22Rv1 (cell line): ENCODE results near the gene USH2A.

Experiments
- CTCF ChIP-seq: fragments of 450-650 bp; IDR thresholded peaks from 2 replicates; pipeline ENCODE4 v1.5.1; 2017; ENCODE audit warnings: mild to moderate bottlenecking
- ZFX ChIP-seq: fragments of 450-650 bp; IDR thresholded peaks from 2 replicates; pipeline ENCODE4 v1.6.1; 2017; ENCODE audit warnings: antibody characterized with exemption, borderline replicate concordance

- TF ChIP-seq CTCF (no peak), ZFX (no peak)
These were observed 76.7 kb downstream of the USH2A start for GRCh38 chr1:216346526-216346925.
